AG20443 (cell line): ENCODE measurements around the gene FRMD1.

Source experiments
- DNase-seq: peaks from one replicate; pipeline ENCODE4 v3.0.0; 2012; ENCODE audit warnings: low spot score, mixed read lengths

FRMD1 gene

GRCh38 chr6:168043193-168043847 is 35.7 kb downstream of the FRMD1 start:
- DNase-seq = no peak

- DNase-seq = no peak
Measured at GRCh38 chr6:168042426-168043192, 36.4 kb downstream of the FRMD1 start.

GRCh38 chr6:168041928-168042327 is 37.1 kb downstream of the FRMD1 start:
- no peak for DNase-seq

- no peak for DNase-seq
Measured at GRCh38 chr6:168040856-168041496, 38.0 kb downstream of the FRMD1 start.

- no peak for DNase-seq
Measured at GRCh38 chr6:168039849-168040248, 39.2 kb downstream of the FRMD1 start.

GRCh38 chr6:168039301-168039700 is 39.7 kb downstream of the FRMD1 start:
- no peak for DNase-seq

- no peak for DNase-seq
Measured at GRCh38 chr6:168038576-168039140, 40.4 kb downstream of the FRMD1 start.

GRCh38 chr6:168037856-168038255 is 41.2 kb downstream of the FRMD1 start:
- no peak for DNase-seq

- DNase-seq = no peak
Measured at GRCh38 chr6:168037242-168037641, 41.8 kb downstream of the FRMD1 start.

GRCh38 chr6:168035661-168036545 is 43.1 kb downstream of the FRMD1 start:
- DNase-seq = peak; percentile 39

- DNase-seq = peak; percentile 85
Measured at GRCh38 chr6:168035098-168035660, 43.8 kb downstream of the FRMD1 start.

- DNase-seq = no peak
Measured at GRCh38 chr6:168034537-168034936, 44.5 kb downstream of the FRMD1 start.

GRCh38 chr6:168033791-168034190 is 45.2 kb downstream of the FRMD1 start:
- DNase-seq = no peak

- peak; percentile 84 for DNase-seq
Measured at GRCh38 chr6:168032005-168032760, 46.8 kb downstream of the FRMD1 start.

GRCh38 chr6:168031411-168031971 is 47.5 kb downstream of the FRMD1 start:
- peak; percentile 63 for DNase-seq

GRCh38 chr6:168030908-168031307 is 48.1 kb downstream of the FRMD1 start:
- no peak for DNase-seq

GRCh38 chr6:168030218-168030746 is 48.7 kb downstream of the FRMD1 start:
- no peak for DNase-seq

- no peak for DNase-seq
Measured at GRCh38 chr6:168029459-168030217, 49.4 kb downstream of the FRMD1 start.

GRCh38 chr6:168028181-168028580 is 50.8 kb downstream of the FRMD1 start:
- DNase-seq = no peak
